GM12872 (cell line): ENCODE results near the gene DCAF11.

Experiments
- TF ChIP-seq, protein P1 (sequence below): IDR thresholded peaks from 3 replicates; pipeline ENCODE4 v1.5.1; 2011; ENCODE audit warnings: low read depth, mild to moderate bottlenecking, low read length, moderate library complexity; ENCODE audit not compliant: insufficient read depth

DCAF11 gene

DNA sequence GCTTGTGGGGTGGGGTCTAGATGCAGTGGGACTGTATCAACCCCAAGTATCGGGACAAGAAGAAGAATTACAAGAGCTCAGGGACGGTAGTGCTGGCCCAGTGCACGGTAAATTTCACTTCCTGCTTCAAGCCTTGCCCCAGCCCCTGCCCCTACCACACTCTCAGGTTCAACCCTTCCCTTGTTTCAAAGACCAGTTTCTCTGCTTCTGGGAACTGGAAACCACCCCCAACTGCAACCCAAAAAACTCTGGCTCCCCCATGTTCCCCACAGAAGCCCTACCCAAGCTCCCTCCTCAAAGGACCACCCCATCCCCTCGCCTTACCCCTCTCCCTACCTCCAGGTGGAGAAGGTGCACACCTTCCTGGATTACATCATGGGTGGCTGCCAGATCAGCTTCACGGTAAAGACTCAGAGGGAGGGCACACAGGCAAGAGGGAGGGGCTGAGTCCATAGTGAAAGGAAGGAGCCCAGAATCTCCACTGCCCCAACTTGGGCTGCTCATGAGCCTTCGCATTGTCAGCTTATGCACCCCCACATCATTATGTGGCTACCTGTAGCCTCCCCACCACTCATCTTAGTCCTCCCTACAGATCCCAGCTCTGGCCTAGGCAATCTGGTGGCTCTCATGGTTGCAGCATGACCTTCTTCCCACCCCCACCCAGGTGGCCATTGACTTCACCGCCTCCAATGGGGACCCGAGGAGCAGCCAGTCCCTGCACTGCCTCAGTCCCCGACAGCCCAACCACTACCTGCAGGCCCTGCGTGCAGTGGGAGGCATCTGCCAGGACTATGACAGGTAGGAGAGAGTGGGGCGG, 38.9 kb upstream of the DCAF11 start:
- TF ChIP-seq, protein P1, sequence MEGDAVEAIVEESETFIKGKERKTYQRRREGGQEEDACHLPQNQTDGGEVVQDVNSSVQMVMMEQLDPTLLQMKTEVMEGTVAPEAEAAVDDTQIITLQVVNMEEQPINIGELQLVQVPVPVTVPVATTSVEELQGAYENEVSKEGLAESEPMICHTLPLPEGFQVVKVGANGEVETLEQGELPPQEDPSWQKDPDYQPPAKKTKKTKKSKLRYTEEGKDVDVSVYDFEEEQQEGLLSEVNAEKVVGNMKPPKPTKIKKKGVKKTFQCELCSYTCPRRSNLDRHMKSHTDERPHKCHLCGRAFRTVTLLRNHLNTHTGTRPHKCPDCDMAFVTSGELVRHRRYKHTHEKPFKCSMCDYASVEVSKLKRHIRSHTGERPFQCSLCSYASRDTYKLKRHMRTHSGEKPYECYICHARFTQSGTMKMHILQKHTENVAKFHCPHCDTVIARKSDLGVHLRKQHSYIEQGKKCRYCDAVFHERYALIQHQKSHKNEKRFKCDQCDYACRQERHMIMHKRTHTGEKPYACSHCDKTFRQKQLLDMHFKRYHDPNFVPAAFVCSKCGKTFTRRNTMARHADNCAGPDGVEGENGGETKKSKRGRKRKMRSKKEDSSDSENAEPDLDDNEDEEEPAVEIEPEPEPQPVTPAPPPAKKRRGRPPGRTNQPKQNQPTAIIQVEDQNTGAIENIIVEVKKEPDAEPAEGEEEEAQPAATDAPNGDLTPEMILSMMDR, result no peak

DNA sequence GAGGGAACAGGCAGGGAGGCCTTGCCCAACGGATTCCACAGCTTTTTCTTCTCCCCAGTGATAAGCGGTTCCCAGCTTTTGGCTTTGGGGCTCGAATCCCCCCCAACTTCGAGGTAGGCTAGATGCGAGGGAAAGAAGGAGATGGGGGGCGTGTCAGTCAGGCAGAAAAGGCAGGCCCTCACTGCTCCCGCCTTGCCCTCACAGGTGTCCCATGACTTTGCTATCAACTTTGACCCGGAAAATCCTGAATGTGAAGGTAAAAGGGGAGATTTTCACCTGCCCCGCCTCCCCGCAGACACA, 38.3 kb upstream of the DCAF11 start:
- TF ChIP-seq, protein P1, result no peak

DNA sequence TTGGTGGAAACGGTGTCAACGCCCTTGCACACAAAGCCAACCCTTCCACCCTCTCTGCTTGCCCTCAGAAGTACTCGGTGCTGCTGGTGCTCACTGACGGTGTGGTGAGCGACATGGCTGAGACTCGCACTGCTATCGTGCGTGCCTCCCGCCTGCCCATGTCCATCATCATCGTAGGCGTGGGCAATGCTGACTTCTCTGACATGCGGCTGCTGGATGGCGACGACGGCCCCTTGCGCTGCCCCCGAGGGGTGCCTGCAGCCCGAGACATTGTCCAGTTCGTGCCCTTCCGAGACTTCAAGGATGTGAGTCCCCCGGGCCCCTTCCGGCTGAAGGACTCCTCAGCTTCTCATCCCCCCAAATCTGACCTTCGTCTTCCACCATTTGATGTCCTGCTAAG, 37.5 kb upstream of the DCAF11 start:
- TF ChIP-seq, protein P1, result no peak

DNA sequence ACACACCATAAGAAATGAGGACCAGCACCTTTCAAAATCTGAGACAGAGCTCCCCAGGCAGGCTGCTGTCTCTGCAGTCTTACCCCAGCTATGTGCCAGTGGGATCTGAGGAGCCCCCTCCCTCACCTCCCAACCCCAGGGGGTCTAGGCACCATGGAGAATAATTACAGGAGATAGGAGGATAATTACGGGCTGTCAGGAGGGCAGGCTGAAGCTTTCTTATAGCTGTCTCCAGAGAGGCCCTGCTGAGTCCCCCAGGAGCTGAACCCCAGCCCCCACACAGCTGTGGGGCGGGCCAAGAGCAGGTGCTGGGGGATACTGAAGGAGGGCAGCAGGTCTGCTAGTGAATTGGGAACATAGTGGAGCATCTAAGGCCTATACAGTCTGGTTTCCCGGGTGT, 36.4 kb upstream of the DCAF11 start:
- TF ChIP-seq, protein P1, result no peak

DNA sequence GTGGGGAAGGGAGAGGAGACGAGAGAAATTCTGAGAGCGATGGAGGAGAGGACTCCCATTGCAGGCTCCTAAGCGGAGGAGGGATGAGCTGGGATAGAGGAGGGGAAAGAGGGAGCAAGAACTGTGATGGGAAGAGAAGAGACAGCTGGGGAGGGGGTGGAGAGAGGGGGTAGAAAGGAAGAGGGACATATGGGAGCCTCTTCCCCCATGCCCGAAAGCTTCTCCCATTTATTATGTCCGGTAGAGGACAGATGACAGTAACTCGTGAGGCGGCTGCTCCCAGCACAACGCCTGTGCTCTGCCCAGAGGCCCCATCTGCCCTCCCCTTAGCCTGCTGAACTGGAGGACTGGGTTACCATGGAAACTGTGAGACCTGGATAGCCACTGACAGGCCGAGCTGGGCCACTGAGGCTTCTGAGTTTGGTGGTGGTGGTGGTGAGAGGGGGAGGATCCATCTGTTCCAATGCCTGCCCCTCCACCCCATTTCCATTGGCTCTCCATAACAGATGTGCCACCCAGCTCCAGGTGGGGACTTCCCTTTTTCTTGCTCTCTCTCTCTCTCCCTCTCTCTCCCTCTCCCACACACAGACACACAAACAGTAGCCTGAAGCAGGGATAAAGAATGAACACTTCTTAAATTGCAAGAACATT, 35.0 kb upstream of the DCAF11 start:
- TF ChIP-seq, protein P1, result no peak

DNA sequence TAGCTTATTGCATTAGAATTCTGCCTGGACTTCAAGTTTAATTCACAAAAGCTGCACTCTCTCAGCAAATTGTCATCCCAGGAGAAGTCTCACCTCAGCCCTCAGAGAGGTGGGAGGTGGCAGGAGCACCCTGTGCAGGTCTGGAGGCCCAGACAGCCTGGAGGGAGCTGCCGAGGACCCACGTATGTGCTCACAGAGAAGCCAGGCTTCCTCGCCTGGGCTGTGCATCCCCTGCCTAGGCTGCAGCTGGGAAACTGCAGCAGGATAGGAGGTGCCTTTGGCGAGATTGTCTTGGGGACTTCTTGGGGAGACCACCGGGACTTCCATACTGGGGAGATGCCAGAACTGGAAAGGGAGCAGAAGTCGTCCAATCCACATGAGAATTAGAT, 34.4 kb upstream of the DCAF11 start:
- TF ChIP-seq, protein P1, result no peak

DNA sequence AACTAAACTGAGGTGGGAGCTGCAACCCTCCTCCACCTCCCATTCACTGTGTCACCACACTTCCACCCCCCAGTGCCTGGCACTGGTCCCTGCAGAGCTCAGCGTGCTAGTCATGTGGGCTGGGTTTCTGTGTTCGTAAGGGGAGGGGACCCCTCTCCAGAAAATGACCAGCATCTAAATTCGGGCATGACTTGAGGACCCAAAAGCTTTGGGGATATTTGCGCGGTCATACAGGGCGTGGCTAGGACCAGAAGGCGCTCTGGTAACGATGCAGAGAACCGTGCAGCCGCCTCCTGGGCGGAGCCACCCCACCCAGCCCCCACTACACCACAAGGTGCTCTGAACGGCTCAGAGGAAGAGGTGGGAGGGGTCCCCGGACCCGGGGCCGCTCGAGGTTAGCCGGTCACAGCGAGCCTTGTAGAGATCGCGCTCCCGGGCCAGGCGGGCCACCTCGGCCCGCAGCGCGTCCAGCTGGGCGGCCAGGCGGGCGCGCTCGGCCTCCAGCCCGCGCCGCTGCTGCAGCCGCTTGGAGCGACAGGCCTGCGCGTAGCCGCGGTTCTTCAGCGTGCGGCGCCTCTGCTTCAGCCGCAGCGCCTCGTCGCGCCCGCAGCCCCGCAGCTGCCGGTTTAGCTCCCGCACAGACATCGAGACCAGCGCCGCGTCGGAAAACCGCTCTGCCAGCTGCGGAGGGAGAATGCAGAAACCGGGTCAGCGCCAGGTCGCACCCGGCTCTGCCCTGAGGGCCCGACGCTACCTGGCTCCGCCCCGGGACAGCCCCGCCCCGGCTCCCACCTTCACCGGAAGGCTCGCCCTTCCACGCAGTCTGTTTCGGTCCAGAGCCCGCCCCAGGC, 33.5 kb upstream of the DCAF11 start:
- TF ChIP-seq, protein P1, result no peak
